ENCODE results near the gene NEURL3.

NEURL3 gene

DNA sequence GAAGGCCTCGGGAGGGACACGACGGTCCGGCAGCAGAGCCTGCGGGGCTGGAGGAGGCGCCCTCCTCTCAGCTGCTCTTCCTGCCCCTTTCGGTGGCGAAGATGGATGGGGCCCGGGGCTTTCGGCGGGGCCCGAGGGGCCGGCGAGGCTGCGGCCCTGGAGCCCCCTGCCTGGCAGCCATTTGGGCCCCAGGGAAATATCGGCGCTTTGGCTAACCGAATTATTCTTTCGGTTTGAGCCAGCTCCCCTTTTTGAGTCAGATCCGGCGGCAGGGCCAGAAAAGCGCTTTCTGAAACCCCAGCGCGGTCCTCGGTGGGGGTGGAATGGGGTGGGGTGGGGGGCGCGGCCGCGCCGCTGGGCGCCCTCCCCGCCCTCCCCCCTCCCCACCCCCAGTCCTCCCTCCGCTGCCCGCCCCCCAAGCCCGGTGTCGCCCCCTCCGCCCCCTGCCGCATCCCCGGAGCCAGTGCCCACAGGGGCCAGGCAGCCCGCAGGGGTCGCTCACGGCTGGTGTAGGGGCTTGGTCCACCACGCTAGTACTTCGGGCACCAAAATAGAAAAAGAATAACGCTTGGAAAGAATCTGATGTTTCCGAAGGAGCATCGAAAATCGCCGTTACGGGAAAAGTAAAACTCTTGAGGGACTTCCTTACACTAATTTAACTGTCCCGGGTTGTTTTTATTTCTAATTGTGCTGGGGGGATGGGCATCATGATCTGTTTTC, 22.3 kb upstream of the NEURL3 start:
- DNase-seq (ENCODE audit: low spot score) = peak; percentile 28

DNA sequence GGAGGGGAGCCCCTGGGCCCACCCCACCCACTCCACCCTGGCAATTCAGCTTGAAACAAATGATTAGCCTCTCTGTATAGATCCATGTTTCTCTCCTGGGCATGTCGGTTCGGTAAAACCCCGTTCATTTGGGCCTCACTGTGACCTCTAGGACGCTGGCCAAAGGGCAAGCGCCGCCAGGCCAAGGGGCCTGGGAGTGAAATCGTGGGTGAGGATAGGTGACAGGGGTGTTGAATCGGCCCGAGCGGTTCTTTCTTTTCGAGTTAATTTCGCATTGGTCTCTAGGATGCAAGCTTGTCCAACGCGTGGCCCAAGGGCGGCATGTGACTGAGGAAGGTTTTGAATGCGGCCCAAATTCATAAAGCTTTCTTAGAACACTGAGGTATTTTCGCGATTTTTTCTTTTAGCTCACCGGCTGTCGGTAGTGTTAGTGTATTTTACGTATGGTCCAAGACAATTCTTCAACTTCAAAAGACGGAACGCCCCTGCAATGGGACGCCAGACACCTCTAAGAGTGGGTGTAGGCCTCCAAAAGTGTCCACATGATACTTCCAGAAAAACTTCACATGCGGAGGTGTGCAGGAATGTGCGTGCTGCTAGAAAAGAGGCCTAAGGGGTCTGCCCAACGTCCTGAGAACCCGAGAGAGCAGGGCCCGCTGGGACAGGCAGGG, 21.6 kb upstream of the NEURL3 start:
- DNase-seq (ENCODE audit: low spot score) = no peak

DNA sequence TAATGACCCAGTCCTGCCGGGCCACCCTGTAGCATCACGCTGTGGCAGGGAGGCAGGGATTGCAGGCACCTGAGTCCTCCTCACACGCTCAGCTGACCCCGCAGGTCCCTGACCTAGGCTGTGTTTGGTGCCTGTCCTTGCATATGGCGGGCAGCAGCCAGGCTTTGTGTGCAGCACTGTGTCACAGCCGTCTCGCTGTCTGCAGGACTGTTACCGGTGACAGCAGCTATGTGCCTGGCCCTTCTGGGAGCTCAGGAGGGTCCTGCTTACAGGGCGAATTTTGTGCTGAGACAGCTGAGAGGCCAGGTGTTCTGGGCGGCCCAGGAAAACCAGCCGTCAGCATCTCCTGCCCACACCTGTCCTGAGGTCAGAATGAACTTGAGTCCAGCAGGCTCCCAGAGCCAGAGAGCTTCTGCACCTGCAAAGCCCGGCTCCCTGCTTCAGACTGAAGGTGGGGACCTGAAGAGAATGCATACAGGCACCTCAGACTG, 21.0 kb upstream of the NEURL3 start:
- no peak for DNase-seq (ENCODE audit: low spot score)

DNA sequence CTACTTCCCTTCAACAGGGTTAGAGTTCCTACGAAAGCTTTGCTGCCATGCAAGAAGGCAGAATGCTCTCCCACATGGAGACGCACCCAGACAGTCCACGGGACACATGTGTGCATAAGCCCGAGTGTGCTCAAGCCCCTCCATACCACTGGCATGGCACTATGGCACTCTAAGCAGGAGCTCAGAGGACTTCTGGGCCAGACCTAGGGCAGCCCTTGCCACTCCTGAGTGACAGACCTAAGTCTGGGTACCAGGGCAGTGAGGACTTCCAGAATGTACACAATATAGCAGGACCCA, 20.0 kb upstream of the NEURL3 start:
- no peak for DNase-seq (ENCODE audit: low spot score)

DNA sequence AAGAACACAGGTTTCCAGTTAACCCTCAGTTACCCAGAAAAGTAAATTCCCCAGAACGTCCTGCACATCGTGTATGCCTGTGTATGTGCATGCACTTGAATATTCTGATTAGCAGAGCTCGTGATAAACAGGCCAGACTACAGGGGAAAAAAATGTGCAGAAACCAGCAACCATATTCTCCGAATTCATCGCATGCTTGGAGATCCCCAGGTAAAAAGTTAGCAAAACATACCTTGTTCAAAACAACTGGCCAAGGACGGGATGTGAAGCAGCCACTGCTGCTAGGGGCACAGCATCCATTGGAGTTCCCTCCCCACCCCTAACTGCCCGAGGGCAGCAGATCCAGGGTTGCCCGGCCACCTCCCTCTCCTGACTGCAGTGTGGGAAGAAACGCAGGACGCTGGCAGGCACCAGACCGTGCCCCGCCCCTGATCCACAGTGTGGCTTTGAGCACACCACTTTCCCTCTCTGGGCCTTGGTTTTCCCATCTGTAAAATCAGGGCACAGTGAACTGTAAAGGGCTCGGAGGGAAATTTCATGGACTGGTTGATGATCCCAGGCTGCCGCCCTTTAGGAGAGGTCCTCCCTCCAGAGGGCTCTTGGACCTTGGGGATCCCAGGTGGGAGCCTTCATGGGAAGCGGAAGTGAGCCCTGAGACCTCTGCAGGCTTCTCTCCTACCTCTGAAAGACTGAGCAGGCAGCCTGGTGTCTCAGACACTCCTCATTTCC, 19.5 kb upstream of the NEURL3 start:
- DNase-seq (ENCODE audit: low spot score) = no peak

DNA sequence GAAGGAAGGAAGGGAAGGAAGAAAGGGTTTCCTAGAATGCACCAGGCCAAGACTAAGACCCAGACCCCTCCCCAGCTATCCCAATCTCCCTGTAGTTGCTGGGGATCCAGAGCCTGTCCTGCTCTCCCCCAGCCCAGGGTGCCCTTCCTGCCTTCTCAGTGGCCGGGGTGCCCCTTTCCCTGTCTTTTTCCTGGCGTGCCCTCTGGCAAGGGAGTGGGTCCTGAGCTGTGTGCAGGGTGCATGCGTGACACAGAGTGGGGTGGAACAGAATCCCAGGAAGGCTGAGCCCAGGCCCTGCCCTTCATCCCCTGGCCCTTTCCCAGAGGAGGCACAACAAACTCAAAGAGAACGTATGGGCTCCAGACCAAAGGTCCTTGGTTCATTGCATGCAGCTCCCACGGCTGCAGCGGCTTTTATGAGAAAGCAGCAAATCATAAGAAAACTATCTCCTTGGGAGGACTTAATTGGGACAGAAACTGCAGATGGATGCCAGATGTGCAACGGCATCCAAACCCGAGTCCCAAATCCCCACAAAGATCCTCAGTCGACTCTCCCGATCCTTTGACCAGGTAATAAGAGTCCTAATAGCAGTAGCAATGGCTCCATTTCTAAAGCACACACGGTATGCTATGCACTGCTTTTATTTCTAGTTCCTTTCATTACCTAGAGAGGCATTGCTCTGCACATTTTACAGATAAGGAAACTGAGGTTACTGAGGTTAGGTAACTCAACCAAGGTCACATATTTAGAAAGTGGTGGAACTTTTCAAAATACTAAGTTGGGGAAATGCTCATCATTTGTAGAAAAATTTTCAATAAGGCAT, 18.7 kb upstream of the NEURL3 start:
- no peak for DNase-seq (ENCODE audit: low spot score)

DNA sequence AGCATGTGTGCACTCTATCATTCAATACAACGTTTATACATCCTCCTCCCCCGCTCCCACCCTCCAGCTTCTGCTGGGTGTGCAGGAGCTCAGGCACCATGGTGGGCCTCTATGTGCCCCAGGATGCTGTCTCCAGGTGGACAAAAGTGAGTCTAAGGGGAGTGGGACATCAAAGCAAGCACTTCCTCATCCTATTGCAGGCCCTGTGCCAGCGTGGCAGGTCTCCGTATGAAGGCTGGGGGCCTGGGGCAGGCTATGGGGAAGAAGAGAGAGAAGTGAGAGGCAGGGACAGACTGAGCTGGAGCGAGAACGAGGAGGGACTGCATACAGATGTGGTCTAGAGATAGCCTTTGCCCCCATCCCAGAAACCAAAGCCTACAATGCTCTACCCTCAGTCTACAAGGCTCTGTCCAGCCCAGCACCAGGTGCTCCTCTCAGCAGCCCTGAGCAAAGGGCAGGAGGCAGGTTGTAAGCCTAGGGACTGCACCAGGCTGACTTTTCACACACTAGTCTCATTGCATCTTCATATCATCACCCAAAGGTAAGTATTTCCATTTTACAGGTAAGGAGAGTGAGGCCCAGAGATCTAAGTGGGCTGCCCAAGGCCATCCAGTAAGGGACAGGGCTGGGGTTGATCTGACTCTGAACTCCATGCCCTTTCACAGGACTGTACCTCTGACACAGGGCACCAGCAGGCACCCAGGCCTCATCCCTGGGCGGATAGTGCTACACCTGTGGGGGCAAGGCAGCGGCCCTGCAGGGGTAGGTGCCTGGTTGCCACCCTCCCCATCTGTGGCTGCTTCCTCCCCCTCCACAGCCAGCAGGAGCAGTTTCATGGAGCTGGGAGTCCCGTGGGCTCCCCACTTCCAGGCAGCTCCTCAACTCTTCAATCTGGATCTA, 17.4 kb upstream of the NEURL3 start:
- no peak for DNase-seq (ENCODE audit: low spot score)

DNA sequence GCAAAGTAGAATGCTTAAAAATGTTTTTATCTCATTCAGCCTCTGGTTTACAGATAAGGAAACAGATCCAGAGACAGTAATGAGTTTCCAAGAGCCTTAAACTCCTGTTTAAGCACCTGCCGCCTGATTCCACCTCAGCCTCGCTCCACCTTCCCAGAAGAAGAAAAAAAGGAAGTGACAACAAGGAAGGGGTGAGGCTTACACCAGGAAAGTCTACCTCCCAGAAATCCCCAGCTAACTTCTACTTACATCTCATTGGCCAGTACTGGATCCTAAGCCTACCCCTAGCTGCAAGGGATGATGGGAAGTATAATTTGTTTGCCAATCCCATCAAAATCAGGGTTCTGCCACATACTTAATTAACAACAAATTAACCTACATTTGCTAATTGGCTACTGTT, 16.1 kb upstream of the NEURL3 start:
- DNase-seq (ENCODE audit: low spot score) = no peak

DNA sequence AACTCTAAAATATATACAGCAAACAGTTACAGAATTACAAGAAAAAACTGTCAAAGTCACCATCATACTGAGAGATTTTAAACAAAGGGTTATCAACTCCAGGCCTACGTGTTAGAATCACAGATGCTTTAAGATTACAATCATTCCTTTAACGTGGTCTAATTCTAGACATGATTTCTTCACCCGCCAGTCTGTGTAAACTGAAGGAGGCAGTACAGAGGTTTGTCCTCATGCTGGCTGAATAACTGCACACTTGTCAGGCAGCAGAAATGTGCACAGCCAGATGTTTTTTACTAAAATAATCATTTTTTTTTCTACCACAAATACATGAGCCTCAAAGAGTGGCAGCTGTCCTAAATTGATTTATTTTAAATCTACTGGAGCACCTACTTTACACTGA, 15.5 kb upstream of the NEURL3 start:
- DNase-seq (ENCODE audit: low spot score) = no peak

DNA sequence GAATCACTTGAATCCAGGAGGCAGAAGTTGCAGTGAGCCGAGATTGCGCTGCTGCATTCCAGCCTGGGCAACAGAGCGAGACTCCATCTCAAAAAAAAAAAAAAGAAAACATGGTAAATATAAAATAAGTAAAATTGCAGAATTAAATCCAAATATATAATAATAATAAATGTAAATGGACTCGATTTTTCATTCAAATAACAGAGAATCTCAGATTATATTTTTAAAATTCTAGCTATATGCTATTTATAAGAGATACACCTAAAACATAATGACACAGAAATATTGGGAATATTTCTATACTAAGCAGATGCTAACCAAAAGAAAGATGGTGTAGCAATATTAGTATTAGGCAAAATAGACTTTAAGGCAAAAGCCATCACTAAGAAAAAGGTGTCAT, 15.1 kb upstream of the NEURL3 start:
- DNase-seq (ENCODE audit: low spot score) = no peak

DNA sequence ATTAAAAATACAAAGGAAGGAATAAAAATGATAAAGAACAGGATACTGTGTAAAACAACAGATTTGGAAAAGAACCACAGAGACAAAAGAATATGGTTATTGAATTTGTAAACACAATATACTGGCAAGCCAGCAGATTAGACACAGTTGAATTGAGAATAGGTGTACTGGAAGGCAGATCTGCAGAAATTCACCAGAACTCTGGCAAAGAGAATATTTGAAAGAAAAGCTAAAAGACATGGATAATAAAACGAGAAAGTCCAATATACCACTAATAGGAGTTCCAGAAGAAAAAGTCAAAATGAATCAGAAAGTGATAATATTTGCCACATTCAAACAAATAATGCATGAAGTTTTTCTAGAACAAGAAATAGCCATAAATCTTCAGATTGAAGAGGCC, 11.9 kb upstream of the NEURL3 start:
- DNase-seq (ENCODE audit: low spot score) = no peak

DNA sequence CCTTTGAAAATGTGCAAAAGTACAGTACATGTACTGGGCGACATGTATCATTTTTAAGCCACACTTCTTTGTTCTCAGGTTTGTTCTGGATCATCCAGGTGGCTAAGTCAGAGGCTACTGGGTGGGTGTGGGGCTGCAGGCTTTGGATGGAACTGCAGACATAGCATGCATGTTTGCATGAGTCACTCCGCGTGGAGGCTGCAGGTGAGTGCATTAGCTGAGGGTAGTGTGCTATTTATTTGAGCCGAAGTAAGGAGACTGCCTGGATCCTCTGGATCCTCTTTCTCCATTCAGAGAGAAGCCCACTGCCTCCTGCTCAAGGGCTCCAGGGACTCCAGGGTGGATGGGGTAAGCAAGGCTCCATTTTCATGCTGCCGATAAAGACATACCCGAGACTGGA, 9.4 kb upstream of the NEURL3 start:
- DNase-seq (ENCODE audit: low spot score) = no peak

DNA sequence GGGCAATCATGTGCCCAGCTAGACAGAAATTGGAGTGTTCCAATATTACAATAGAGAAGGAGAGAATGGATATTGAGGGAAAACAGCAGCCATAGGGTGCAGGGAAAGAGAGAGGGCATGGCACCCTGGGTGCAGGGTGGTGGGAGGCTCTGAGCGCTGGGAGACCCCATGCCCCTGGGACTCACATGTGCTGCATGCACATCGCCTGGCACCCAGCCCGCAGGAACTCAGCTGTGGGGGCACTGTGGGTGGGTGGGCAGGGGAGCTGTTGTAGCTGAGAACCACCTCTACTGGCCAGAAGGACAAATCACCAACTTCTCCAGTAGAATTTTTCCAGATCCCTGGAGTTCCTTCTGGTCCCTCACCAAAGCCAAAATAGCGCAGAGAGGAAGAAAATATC, 7.2 kb upstream of the NEURL3 start:
- DNase-seq (ENCODE audit: low spot score) = no peak

DNA sequence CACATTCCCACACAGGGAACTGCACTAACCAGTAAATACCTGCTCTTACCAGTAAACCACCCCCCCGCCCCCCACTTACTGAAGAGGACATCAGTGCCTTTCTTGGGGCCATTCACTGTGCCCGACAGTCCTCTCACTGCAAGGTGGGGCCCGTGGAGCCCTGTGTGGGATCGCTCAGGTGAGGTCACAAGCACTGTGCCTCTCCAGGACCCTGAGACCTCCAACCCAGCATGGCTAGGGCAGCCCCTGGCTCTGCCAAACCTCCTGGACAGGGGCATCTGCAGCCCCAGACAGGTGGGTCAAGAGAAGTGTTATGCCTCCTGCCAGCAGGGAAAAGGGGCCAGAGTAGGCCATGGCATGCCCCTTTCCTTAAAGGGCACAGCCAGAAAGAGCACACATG, 6.7 kb upstream of the NEURL3 start:
- DNase-seq (ENCODE audit: low spot score) = no peak

DNA sequence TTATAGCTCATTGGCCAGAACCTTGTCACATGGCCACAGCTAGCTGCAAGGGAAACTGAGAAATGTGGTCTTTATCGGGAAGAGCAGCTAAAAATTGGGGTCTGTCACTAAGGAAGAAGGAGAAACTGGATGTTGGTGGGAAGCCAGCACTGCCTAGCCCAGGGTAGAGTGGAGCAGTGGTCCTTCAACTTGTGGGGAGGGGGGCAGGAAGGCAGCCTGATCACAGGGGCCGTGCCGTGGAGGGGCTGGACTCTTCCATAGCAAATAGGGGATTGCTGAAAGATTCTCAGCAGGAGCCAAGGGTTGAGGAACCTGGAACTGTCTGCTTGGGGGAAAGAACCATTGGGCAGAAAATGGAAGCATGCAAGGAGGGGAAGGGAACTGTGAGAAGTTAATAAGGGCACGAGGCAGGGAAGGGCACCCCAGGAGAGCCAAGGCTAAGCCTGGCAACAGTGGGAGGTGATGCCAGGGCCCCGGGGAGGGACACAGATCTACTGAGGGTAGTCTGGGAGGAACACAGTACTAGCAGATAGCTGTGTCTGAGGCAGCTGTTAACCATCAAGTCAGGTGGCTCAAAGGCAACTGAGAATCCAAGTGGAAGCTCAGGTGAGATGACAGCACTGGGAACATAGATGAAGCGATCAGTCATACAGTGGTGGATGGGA, 5.9 kb upstream of the NEURL3 start:
- no peak for DNase-seq (ENCODE audit: low spot score)

DNA sequence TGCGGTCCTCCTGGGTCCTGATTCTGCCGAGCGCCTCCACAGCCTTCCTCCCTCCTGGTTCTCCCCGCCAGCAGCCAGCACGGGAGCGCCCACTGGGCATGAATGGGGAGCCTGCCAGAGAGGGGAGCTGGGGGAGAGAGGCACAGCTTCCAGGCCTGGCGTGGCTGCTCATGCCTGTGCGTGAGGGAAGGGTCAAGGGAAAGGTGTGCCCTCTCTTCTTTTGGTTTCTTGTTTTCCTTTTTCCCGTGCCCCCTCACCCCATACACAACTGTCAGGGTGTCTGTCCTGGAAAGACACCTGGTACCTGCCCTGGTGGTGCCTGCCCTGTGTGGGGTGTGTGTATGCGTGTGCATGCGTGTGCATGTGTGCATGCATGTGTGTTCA, 4.7 kb upstream of the NEURL3 start:
- no peak for DNase-seq (ENCODE audit: low spot score)

DNA sequence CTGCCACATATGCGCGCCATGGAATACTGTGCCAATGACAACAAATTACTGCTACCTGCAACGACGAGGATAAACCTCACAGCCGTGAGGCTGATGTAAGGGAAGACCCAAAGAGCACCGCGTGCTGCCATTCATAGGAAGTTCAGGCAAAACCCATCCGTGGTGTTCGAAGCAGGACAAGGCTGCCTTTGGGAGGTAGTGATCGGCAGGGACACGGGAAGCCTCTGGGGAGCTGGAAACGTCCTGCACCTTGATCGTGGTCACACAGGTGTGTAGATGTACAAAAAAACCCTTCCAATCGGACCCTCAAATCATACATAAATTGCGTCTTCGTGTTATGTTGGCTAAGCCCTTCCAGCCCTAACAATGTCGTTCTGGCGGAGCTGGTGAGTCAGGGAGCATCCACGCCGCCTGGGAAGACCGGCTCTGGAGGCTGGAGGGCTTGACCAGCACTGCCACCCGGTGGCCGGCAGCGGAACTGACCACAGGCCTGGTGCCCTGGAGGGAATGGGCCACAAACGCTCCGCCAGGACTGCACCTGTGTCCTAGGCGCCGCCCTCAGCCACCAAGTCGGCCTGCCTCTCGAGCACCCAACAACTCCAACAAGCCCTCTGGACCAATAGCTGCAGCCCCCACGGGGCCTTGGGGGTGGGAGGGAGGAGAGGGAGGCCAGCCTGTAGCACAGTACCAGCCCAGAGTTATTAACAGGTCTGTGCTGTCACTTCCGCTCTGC, 4.1 kb upstream of the NEURL3 start:
- DNase-seq (ENCODE audit: low spot score) = peak; percentile 71

DNA sequence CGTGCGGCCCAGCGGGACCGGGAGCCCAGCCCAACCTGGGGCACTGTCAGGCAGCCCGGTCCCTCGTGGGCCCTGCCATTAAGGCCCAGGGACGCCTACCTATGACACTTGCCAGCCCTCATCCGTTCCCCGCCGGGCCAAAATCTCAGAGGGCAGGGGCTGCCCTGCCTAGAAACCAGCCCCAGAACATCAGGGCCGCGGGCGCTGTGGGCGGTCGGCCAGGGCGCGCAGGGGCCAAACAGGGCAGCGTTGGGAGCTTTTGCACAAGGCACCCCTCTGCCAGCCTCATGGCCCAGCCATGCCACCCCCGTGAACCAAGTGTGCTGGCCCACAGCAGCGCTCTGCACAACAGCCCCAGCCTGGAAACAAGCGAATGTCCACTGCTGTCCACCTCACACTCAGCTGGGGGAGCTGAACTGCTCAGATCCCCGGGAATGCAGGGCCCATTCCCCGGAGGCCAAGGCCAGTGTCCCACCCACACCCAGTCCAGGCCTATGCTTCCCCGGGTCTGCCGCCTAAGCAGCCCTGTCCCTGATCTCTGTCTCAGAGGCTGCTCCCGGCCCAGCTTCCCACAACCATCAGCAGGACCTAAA, 3.5 kb upstream of the NEURL3 start:
- DNase-seq (ENCODE audit: low spot score) = no peak

DNA sequence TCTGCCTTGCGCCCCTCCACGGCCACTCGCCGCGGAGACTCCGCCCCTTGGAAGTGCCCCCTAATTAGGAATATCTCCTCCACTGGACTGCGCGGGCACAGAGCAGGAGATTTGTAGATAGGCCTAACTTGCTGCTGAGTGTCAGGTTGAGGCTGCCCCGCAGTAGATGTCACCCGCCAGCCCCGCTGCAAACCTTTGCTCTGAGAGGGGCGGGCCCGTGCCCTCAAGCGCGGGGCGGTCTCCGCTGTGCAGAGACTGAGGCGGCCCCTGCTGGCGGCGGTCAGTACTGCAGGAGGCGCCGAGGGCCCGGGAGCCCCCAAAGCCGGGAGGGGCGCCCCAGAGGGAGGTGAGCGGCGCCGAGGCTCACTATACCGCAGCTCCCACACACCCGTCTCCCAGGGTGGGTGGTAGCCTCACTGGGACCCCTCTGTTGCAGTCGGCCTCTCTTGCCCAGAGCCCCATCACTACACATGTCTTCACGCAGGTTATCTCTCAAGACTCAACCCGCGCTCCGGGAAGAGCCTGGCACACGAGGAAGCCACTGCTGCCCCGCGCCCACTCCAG, 2.9 kb upstream of the NEURL3 start:
- peak; percentile 81 for DNase-seq (ENCODE audit: low spot score)

DNA sequence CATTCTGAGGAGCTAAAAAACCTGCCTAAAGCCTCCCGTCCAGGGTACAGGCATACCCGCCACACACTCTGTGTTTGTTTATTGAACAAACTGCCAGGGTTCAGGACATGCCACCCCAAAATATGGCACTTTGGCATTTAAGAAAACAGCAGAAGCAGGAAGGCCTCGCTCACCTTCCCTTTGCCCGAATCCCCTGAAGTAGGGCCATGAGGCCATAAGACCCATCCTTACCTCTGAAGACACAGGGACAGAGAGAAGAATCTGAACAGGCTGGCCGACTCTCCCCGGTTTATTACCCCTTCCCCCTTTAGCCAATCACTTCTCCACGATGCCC, 1.7 kb upstream of the NEURL3 start:
- no peak for DNase-seq (ENCODE audit: low spot score)

All from NAMALWA (cell line).